Activated naive CD4-positive, alpha-beta T cell treated with anti-CD3 and anti-CD28 coated beads, Interleukin-2, amount 10 ng/mL, durations not matched to agents 7 days and 5 days (primary cell): Measurements from ENCODE around the gene TPO.

ENCODE experiments used
- CTCF ChIA-PET: fragments of 350-600 bp; sonication (Branson Sonifier 250); formaldehyde crosslinking; loops from one replicate; lab custom pipeline; 2021; ENCODE audit warnings: antibody characterized with exemption; lab: Charles Lee
- DNase-seq: peaks from one replicate; pipeline ENCODE4 v3.0.0-alpha.2; 2020
- H3K27ac Mint-ChIP-seq: one replicate; pipeline ENCODE4 v1.8.0; 2021; ENCODE audit warnings: mild to moderate bottlenecking, moderate library complexity, mixed read lengths
- H3K27me3 Mint-ChIP-seq: one replicate; pipeline ENCODE4 v1.8.0; 2021; ENCODE audit warnings: mild to moderate bottlenecking, mixed read lengths
- H3K36me3 Mint-ChIP-seq: one replicate; pipeline ENCODE4 v1.8.0; 2021; ENCODE audit warnings: mixed read lengths
- H3K4me1 Mint-ChIP-seq: one replicate; pipeline ENCODE4 v1.8.0; 2021; ENCODE audit warnings: mixed read lengths
- H3K4me3 Mint-ChIP-seq: one replicate; pipeline ENCODE4 v1.8.0; 2021; ENCODE audit warnings: mild to moderate bottlenecking, moderate library complexity, mixed read lengths
- H3K9me3 Mint-ChIP-seq: one replicate; pipeline ENCODE4 v1.8.0; 2021; ENCODE audit warnings: mixed read lengths

TPO gene

DNA sequence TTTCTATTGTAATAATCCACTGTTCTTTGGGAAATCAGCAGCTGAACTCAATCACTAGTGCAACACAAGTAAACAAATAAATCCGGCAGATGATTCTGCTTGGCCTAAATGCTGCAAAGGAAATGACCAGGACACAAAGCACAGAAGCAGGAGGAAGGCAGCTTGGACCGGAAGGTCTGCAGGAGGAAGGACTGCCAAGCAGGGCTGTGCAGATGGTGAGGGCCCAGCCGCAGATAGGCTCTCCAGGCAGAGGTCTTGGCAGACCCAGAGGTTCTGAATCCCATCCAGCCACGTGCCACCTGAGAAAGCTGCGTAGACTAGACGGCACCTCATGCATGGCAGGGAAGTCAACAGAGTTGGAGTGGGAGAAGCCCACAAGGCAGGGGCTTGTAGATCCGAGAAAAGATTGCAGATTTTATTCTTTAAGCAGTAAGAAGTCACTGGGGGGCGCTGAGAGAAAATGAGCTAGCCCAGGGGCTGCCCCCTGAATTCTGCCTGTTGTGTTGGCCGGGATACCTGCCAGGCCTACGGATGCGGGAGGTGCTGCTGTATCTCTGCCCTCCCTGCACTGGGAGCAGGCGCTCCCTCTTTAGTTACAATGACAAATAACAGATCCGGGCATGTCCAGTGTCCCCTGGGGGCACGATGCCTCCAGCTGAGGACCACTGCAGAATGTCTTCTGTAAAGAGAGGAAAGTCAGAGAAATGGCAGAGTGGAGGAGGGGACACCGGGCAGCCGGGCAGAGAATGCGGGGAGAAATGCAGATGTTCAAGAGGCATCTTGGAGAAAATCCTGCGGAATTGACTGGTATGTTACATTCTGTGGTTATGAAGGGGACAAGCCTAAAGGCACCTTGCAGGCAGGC, 177.6 kb downstream of the TPO start:
- CTCF ChIA-PET = no interaction called here

DNA sequence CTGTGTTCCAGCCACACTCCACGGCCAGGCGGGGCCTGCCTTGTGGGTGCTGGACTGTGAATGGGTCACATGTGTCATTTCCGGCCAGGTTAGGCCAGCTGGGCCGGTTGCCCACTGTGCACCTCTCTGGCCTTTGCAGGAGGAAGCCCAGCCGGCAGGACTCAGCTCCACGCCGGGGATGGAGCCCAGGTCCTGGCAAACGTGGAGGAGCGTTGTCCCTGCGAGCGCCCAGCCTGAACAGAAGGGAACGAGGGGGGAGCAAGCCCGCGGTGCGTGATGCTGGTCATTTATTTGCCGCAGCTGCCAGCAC, 178.2 kb downstream of the TPO start:
- no peaks in the 10 kb centered on the region for H3K9me3 Mint-ChIP-seq
- DNase-seq = no peak
- no peak overlapping the region for H3K4me3 Mint-ChIP-seq
- CTCF ChIA-PET = no interaction called here
- peaks cover 19% of the 10 kb centered on the region for H3K27me3 Mint-ChIP-seq
- no peak overlapping the region for H3K27ac Mint-ChIP-seq
- H3K36me3 Mint-ChIP-seq = no peaks in the 10 kb centered on the region
- H3K4me1 Mint-ChIP-seq = no peaks in the 10 kb centered on the region

More for the DNA sequence above, 177.6 kb downstream of the TPO start:
- no peaks in the 10 kb centered on the region for H3K9me3 Mint-ChIP-seq
- no peak overlapping the region for H3K4me3 Mint-ChIP-seq
- H3K27ac Mint-ChIP-seq = no peak overlapping the region
- peaks cover 19% of the 10 kb centered on the region for H3K27me3 Mint-ChIP-seq
- DNase-seq = no peak
- no peaks in the 10 kb centered on the region for H3K36me3 Mint-ChIP-seq
- no peaks in the 10 kb centered on the region for H3K4me1 Mint-ChIP-seq
